Activated CD8-positive, alpha-beta T cell treated with anti-CD3 and anti-CD28 coated beads for 36 hours (primary cell): ENCODE data around the gene PIK3R3. TPM values are rescaled to one million over a fixed set of nuclear protein-coding genes. Genes with fewer than 3 reads are reported as not detected.
"Not testable (repeated sequence)": the region's sequence is repeated elsewhere in the genome, so short reads cannot be mapped to it uniquely, and the experiment has no call there.

Experiments
- ATAC-seq: fragments of 200-7000 bp; cut with Tn5 transposase; one replicate; pipeline ENCODE4 v1.10.0; 2021; ENCODE audit warnings: mild to moderate bottlenecking, moderate library complexity
- CTCF ChIA-PET: fragments of 350-600 bp; sonication (Branson Sonifier 250); formaldehyde crosslinking; loops from one replicate; lab custom pipeline; 2021; ENCODE audit warnings: antibody characterized with exemption; lab: Charles Lee
- POLR2A ChIA-PET: fragments of 350-600 bp; sonication (Branson Sonifier 250); formaldehyde crosslinking; loops from one replicate; lab custom pipeline; 2021; ENCODE audit warnings: antibody characterized with exemption; lab: Charles Lee
- DNase-seq: peaks from one replicate; pipeline ENCODE4 v3.0.0-alpha.2; 2020
- H3K27ac Mint-ChIP-seq: one replicate; pipeline ENCODE4 v1.8.0; 2021; ENCODE audit warnings: mild to moderate bottlenecking, mixed read lengths
- H3K27me3 Mint-ChIP-seq: one replicate; pipeline ENCODE4 v1.8.0; 2021; ENCODE audit warnings: mixed read lengths
- H3K36me3 Mint-ChIP-seq: one replicate; pipeline ENCODE4 v1.8.0; 2021; ENCODE audit warnings: low read depth, mixed read lengths
- H3K4me1 Mint-ChIP-seq: one replicate; pipeline ENCODE4 v1.8.0; 2021; ENCODE audit warnings: low read depth, mixed read lengths
- H3K4me3 Mint-ChIP-seq: one replicate; pipeline ENCODE4 v1.8.0; 2021; ENCODE audit warnings: mild to moderate bottlenecking, moderate library complexity, mixed read lengths
- H3K9me3 Mint-ChIP-seq: one replicate; pipeline ENCODE4 v1.8.0; 2021; ENCODE audit warnings: mixed read lengths
- intact Hi-C: fragments of 100-400 bp; cut with micrococcal nuclease; formaldehyde crosslinking; loops from one replicate; pipeline ENCODE4 v1.10.0; 2022
- total RNA-seq, 2 experiments: library from RNA; stranded (reverse); gene quantifications; one replicate each; pipeline ENCODE4 v1.2.3, GENCODE V29; 2021
- TF ChIP-seq, protein P1 (sequence below): fragments of 200-600 bp; IDR thresholded peaks from one replicate; pipeline ENCODE4 v1.8.0; 2022; ENCODE audit warnings: antibody characterized with exemption, mild to moderate bottlenecking

PIK3R3 gene
- total RNA-seq, 2 experiments from 2014 or later: 1.3 to 1.4 TPM

DNA sequence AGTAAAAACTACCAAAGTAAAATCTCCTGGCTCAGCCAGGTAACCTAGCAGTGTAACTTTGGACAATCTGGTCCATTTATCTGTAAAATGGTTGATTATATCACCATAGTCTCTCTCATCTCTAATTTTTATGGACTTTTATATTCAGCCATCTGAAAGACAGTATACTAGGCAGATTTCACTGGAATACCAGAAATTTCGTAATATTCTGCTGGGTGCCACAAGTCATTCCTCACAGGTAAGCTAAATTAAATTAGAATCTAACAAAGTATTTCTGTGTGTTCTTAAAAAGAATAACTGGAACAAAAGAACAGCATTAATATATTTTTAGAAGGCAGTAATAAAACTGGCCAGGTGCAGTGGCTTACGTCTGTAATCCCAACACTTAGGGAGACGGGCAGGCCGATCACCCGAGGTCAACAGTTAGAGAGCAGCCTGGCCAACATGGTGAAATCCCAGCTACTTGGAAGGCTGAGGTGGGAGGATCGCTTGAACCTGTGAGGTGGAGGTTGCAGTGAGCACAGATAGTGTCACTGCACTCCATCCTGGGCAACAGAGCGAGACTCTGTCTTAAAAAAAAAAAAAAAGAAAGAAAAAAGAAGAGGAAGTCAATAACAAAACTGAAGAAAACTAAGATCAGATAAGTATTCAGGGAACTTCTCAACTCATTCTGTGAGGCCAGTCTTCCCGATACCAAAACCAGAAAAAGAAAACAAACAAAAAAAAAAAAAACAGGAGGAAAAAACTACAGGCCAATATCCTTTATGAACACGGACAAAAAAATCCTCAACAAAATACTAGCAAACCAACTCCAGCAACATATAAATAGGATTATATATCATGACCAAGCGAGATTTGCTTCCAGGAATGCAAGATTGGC lies 35.9 kb downstream of the PIK3R3 start:
- peaks cover 4% of the 10 kb centered on the region for H3K27me3 Mint-ChIP-seq
- H3K27ac Mint-ChIP-seq: no peak overlapping the region
- intact Hi-C loops: no loop called here
- no peak for DNase-seq
- peaks cover 5% of the 10 kb centered on the region for H3K4me1 Mint-ChIP-seq
- TF ChIP-seq, protein P1, sequence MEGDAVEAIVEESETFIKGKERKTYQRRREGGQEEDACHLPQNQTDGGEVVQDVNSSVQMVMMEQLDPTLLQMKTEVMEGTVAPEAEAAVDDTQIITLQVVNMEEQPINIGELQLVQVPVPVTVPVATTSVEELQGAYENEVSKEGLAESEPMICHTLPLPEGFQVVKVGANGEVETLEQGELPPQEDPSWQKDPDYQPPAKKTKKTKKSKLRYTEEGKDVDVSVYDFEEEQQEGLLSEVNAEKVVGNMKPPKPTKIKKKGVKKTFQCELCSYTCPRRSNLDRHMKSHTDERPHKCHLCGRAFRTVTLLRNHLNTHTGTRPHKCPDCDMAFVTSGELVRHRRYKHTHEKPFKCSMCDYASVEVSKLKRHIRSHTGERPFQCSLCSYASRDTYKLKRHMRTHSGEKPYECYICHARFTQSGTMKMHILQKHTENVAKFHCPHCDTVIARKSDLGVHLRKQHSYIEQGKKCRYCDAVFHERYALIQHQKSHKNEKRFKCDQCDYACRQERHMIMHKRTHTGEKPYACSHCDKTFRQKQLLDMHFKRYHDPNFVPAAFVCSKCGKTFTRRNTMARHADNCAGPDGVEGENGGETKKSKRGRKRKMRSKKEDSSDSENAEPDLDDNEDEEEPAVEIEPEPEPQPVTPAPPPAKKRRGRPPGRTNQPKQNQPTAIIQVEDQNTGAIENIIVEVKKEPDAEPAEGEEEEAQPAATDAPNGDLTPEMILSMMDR: no peak
- H3K36me3 Mint-ChIP-seq: no peaks in the 10 kb centered on the region
- no peak overlapping the region for H3K4me3 Mint-ChIP-seq
- ATAC-seq: no peak
- H3K9me3 Mint-ChIP-seq: peaks cover 6% of the 10 kb centered on the region
- POLR2A ChIA-PET: no interaction called here
- CTCF ChIA-PET: no interaction called here

DNA sequence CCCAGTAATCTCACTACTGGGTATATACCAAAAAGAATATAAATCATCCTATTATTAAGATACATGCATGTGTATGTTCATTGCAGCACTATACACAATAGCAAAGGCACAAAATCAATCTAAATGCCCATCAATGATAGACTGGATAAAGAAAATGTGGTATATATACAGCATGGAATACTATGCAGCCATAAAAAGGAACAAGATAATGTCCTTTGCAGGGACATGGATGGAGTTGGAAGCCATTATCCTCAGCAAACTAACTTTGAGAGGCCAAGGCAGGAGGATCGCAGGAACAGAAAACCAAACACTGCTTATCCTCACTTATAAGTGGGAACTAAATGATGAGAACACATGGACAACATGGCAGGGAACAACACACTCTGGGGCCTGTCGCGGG lies 37.3 kb downstream of the PIK3R3 start:
- DNase-seq, ATAC-seq, H3K27me3 Mint-ChIP-seq, H3K9me3 Mint-ChIP-seq, CTCF ChIA-PET, H3K36me3 Mint-ChIP-seq, POLR2A ChIA-PET, intact Hi-C loops, H3K27ac Mint-ChIP-seq, H3K4me1 Mint-ChIP-seq, H3K4me3 Mint-ChIP-seq: not testable (repeated sequence)

DNA sequence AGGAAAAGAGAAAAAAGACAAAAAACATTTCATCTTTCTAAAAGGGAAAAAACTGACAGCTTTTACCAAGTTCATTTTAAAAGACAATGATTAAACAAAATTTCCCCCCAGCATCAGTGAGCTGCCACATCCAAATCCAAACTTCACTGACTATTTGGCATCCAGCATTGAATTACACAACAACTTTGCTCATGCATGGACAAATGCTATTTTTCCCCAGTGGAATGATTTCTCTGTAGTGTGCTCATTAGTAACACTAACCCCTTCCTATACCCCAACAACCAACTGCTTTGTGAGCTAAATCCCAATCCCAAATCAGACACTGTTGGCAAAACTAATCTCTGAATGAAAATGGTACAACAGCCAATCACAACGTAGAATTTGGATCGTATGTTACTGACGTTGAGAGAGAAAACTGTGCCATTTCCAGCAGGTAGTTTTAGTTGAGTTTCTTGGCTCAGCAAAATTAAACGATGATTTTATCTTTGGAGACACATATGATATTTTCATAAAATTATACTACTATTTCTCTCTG lies 37.9 kb downstream of the PIK3R3 start:
- no peak overlapping the region for H3K4me3 Mint-ChIP-seq
- POLR2A ChIA-PET: no interaction called here
- intact Hi-C loops: no loop called here

DNA sequence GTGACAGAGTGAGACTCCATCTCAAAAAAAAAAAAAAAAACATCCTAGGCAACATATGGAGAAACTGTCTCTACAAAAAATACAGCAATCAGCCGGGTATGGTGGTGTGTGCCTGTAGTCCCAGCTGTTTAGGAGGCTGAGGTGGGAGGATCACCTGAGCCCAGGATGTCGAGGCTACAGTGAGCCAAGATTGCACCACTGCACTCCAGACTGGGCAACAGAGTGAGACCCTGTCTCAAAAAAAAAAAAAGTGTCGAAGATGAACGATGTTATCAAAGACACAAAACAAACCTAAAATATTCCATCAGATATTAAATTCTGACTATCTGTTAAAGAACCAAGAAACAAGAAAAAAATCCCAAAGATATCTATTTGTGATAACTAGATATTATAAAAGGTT lies 38.6 kb downstream of the PIK3R3 start:
- ATAC-seq, H3K36me3 Mint-ChIP-seq, H3K4me3 Mint-ChIP-seq, POLR2A ChIA-PET, H3K27ac Mint-ChIP-seq, DNase-seq, H3K9me3 Mint-ChIP-seq, intact Hi-C loops, H3K4me1 Mint-ChIP-seq, H3K27me3 Mint-ChIP-seq: not testable (repeated sequence)
- CTCF ChIA-PET: interaction anchor here (1.1 to 1.2 kb wide), 2 partner anchors 13 to 130 kb away, joined by 4 read pairs; no protein-coding TSS in a partner anchor

More for the DNA sequence above, 37.9 kb downstream of the PIK3R3 start:
- H3K4me1 Mint-ChIP-seq: peaks cover 5% of the 10 kb centered on the region
- TF ChIP-seq, protein P1: no peak
- DNase-seq (no peak), ATAC-seq (no peak)
- H3K27ac Mint-ChIP-seq: no peak overlapping the region
- CTCF ChIA-PET: interaction anchor here (1.2 kb wide), 1 partner anchor 13 kb away, joined by 4 read pairs; no protein-coding TSS in a partner anchor
- no peaks in the 10 kb centered on the region for H3K36me3 Mint-ChIP-seq
- H3K9me3 Mint-ChIP-seq: peaks cover 6% of the 10 kb centered on the region
- peaks cover 4% of the 10 kb centered on the region for H3K27me3 Mint-ChIP-seq

DNA sequence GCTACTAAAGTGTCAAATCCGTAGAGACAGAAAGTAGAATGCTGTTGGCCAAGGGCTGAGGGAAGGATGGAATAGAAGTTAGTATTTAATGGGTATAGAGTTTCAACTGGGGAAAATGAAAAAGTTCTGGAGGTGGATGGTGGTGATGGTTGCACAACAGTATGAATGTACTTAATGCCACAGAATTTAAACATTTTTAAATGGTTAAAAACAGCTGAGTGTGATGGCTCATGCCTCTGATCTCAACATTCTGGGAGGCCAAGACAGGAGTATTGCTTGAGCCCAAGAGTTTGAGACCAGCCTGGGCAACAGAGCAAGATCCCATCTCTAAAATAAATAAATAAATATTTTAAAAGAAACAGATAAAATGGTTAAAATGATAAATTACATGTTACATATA lies 44.5 kb downstream of the PIK3R3 start:
- H3K4me3 Mint-ChIP-seq: no peak overlapping the region
- ChIA-PET POLR2A (interaction anchor here (0.6 kb wide), 1 partner anchor 44 kb away, joined by 3 read pairs; no protein-coding TSS in a partner anchor), CTCF (interaction anchor here (1.4 kb wide), 1 partner anchor 17 kb away, joined by 3 read pairs; no protein-coding TSS in a partner anchor)
- H3K27ac Mint-ChIP-seq: no peak overlapping the region
- intact Hi-C loops: no loop called here
- TF ChIP-seq, protein P1: no peak
- H3K27me3 Mint-ChIP-seq: peaks cover 3% of the 10 kb centered on the region
- no peaks in the 10 kb centered on the region for H3K9me3 Mint-ChIP-seq
- no peak for DNase-seq
- no peaks in the 10 kb centered on the region for H3K4me1 Mint-ChIP-seq
- ATAC-seq: no peak
- no peaks in the 10 kb centered on the region for H3K36me3 Mint-ChIP-seq

DNA sequence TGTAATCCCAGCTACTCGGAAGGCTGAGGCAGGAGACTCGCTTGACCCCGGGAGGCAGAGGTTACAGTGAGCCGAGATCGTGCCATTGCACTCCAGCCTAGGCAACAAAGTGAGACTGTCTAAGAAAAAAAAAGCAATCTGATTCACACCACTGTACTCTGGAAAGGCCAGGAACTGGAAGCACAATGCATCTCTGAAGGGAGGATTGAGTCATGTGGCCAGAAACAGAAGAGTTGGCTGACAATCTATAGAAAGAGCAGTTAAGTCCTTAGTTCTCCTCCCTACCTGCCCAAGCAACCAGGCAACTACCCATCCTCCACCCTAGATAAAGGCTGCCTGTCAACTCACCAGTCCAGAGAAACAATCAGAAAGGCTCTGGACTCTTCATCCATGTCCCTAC lies 45.9 kb downstream of the PIK3R3 start:
- H3K27ac Mint-ChIP-seq: no peak overlapping the region
- peaks cover 4% of the 10 kb centered on the region for H3K27me3 Mint-ChIP-seq
- ChIA-PET POLR2A (no interaction called here), CTCF (no interaction called here)
- H3K36me3 Mint-ChIP-seq: no peaks in the 10 kb centered on the region
- H3K4me3 Mint-ChIP-seq: no peak overlapping the region
- no peaks in the 10 kb centered on the region for H3K9me3 Mint-ChIP-seq
- H3K4me1 Mint-ChIP-seq: no peaks in the 10 kb centered on the region
- intact Hi-C loops: no loop called here
- TF ChIP-seq, protein P1: no peak
- ATAC-seq (no peak), DNase-seq (no peak)
